H9 (cell line): ENCODE data around the gene RSPH4A. TPM values are rescaled to one million over a fixed set of nuclear protein-coding genes. Genes with fewer than 3 reads are reported as not detected.

ENCODE experiments used
- DNase-seq: peaks from one replicate; pipeline ENCODE4 v3.0.0-alpha.2; 2017
- H2AFZ ChIP-seq: one replicate; pipeline ENCODE4 v1.6.1; 2013; ENCODE audit warnings: mild to moderate bottlenecking, low read length, control low read depth, moderate library complexity
- H2AK5ac ChIP-seq: 2 replicates; pipeline ENCODE4 v1.6.1; 2013; ENCODE audit warnings: low read length, control low read depth, mixed read lengths; ENCODE audit not compliant: insufficient read length
- H2BK120ac ChIP-seq: one replicate; pipeline ENCODE4 v1.6.1; 2013; ENCODE audit warnings: low read depth, mild to moderate bottlenecking, low read length, control low read depth, inconsistent platforms; ENCODE audit not compliant: poor library complexity, severe bottlenecking
- H2BK12ac ChIP-seq: 2 replicates; pipeline ENCODE4 v1.6.1; 2013; ENCODE audit warnings: low read length, control low read depth, mixed read lengths, low read depth; ENCODE audit not compliant: insufficient read length
- H2BK15ac ChIP-seq: 2 replicates; pipeline ENCODE4 v1.6.1; 2013; ENCODE audit warnings: low read depth, low read length, control low read depth
- H2BK20ac ChIP-seq: one replicate; pipeline ENCODE4 v1.6.1; 2013; ENCODE audit warnings: low read depth, mild to moderate bottlenecking, low read length, control low read depth, inconsistent platforms; ENCODE audit not compliant: poor library complexity, severe bottlenecking
- H2BK5ac ChIP-seq: 2 replicates; pipeline ENCODE4 v1.6.1; 2013; ENCODE audit warnings: low read length, control low read depth, mixed read lengths; ENCODE audit not compliant: insufficient read length
- H3K14ac ChIP-seq: 2 replicates; pipeline ENCODE4 v1.6.1; 2013; ENCODE audit warnings: low read length, control low read depth; ENCODE audit not compliant: insufficient read depth
- H3K18ac ChIP-seq: 2 replicates; pipeline ENCODE4 v1.6.1; 2013; ENCODE audit warnings: low read depth, mild to moderate bottlenecking, mixed read lengths, low read length, control low read depth; ENCODE audit not compliant: insufficient read length
- H3K23ac ChIP-seq: 2 replicates; pipeline ENCODE4 v1.6.1; 2013; ENCODE audit warnings: low read length, control low read depth, mixed read lengths, low read depth; ENCODE audit not compliant: insufficient read length
- H3K23me2 ChIP-seq: 2 replicates; pipeline ENCODE4 v1.6.1; 2013; ENCODE audit warnings: low read depth, mild to moderate bottlenecking, mixed read lengths, low read length, control low read depth; ENCODE audit not compliant: insufficient read length, poor library complexity, severe bottlenecking
- H3K27ac ChIP-seq: 2 replicates; pipeline ENCODE4 v1.5.1; 2013; ENCODE audit warnings: low read length, control low read depth, mixed read lengths, low read depth; ENCODE audit not compliant: insufficient read length
- H3K27me3 ChIP-seq: 2 replicates; pipeline ENCODE4 v1.6.1; 2013; ENCODE audit warnings: low read length, control low read depth, inconsistent platforms; ENCODE audit not compliant: insufficient read depth
- H3K4ac ChIP-seq: 2 replicates; pipeline ENCODE4 v1.6.1; 2013; ENCODE audit warnings: low read depth, mild to moderate bottlenecking, control low read depth, inconsistent platforms, low read length, moderate library complexity
- H3K4me1 ChIP-seq: 2 replicates; pipeline ENCODE4 v1.6.1; 2013; ENCODE audit warnings: low read length, control low read depth, inconsistent platforms; ENCODE audit not compliant: insufficient read depth
- H3K4me2 ChIP-seq: 2 replicates; pipeline ENCODE4 v1.6.1; 2013; ENCODE audit warnings: low read length, control low read depth, mixed read lengths; ENCODE audit not compliant: insufficient read length, insufficient read depth
- H3K56ac ChIP-seq: 2 replicates; pipeline ENCODE4 v1.6.1; 2013; ENCODE audit warnings: low read depth, mild to moderate bottlenecking, mixed read lengths, low read length, control low read depth; ENCODE audit not compliant: insufficient read length
- H3K79me1 ChIP-seq: 2 replicates; pipeline ENCODE4 v1.6.1; 2013; ENCODE audit warnings: low read depth, mild to moderate bottlenecking, moderate library complexity, low read length, control low read depth, inconsistent platforms; ENCODE audit not compliant: insufficient read depth, poor library complexity, severe bottlenecking
- H3K79me2 ChIP-seq: 2 replicates; pipeline ENCODE4 v1.6.1; 2013; ENCODE audit warnings: low read length, control low read depth, inconsistent platforms; ENCODE audit not compliant: insufficient read depth
- H3K9ac ChIP-seq: 2 replicates; pipeline ENCODE4 v1.6.1; 2013; ENCODE audit warnings: low read length, control low read depth, mixed read lengths; ENCODE audit not compliant: insufficient read length; ENCODE audit errors: extremely low read depth
- H3K9me3 ChIP-seq: one replicate; pipeline ENCODE4 v1.6.1; 2013; ENCODE audit warnings: low read depth, low read length, inconsistent platforms; ENCODE audit not compliant: control insufficient read depth
- H3T11ph ChIP-seq: one replicate; pipeline ENCODE4 v1.6.1; 2013; ENCODE audit warnings: mild to moderate bottlenecking, low read length, control low read depth, inconsistent platforms
- H4K20me1 ChIP-seq: one replicate; pipeline ENCODE4 v1.6.1; 2013; ENCODE audit not compliant: control insufficient read depth, insufficient read length, insufficient read depth
- H4K5ac ChIP-seq: 2 replicates; pipeline ENCODE4 v1.6.1; 2013; ENCODE audit warnings: low read depth, mild to moderate bottlenecking, mixed read lengths, low read length, control low read depth; ENCODE audit not compliant: insufficient read length
- H4K8ac ChIP-seq: replicated peaks from 2 replicates; pipeline ENCODE4 v1.6.1; 2013; ENCODE audit warnings: low read length, control low read depth, mixed read lengths, low read depth; ENCODE audit not compliant: insufficient read length
- H4K91ac ChIP-seq: 2 replicates; pipeline ENCODE4 v1.6.1; 2013; ENCODE audit warnings: low read depth, mild to moderate bottlenecking, moderate library complexity, mixed read lengths, low read length, control low read depth; ENCODE audit not compliant: insufficient read length
- H3K27ac Mint-ChIP-seq, 3 experiments: 2 replicates in 2 of 3; 3 replicates in 1 of 3; pipeline ENCODE4 v1.8.0; 2020 to 2021; ENCODE audit warnings: mixed read lengths in 3 of 3, mild to moderate bottlenecking in 1 of 3, moderate library complexity in 1 of 3
- H3K27me3 Mint-ChIP-seq: 2 replicates; pipeline ENCODE4 v1.8.0; 2021; ENCODE audit warnings: low read depth, mild to moderate bottlenecking, moderate library complexity, mixed read lengths
- H3K36me3 Mint-ChIP-seq, 3 experiments: 2 replicates in 2 of 3; 3 replicates in 1 of 3; pipeline ENCODE4 v1.8.0; 2020 to 2021; ENCODE audit warnings: low read depth in 3 of 3, mixed read lengths in 3 of 3; ENCODE audit not compliant: insufficient read depth in 1 of 3
- H3K4me1 Mint-ChIP-seq, 2 experiments: 2 replicates each; pipeline ENCODE4 v1.8.0; 2020; ENCODE audit warnings: mixed read lengths in 2 of 2
- H3K4me3 Mint-ChIP-seq, 2 experiments: 2 replicates in 1 of 2; 3 replicates in 1 of 2; pipeline ENCODE4 v1.8.0; 2020 to 2021; ENCODE audit warnings: mild to moderate bottlenecking in 2 of 2, mixed read lengths in 2 of 2, moderate library complexity in 1 of 2
- H3K9me3 Mint-ChIP-seq, 2 experiments: 2 replicates in 1 of 2; 3 replicates in 1 of 2; pipeline ENCODE4 v1.8.0; 2020; ENCODE audit warnings: mild to moderate bottlenecking in 2 of 2, mixed read lengths in 2 of 2, moderate library complexity in 1 of 2
- CTCF ChIP-seq: fragments of 200-600 bp; sonication (generic); conservative IDR thresholded peaks from 3 replicates; pipeline ENCODE4 v1.8.0; 2021; ENCODE audit warnings: antibody characterized with exemption, mild to moderate bottlenecking
- WGBS: extraction: QIAGEN DNeasy Blood & Tissue Kit; methylation state at CpG from one replicate; pipeline ENCODE4 v1.1.7; 2013; ENCODE audit warnings: missing lambda C conversion rate, low lambda C conversion rate, mixed read lengths; ENCODE audit not compliant: insufficient read length; ENCODE audit errors: extremely low coverage; 5-methylcytosine and 5-hydroxymethylcytosine counted together
- total RNA-seq: library from RNA; stranded (reverse); gene quantifications from 2 replicates; pipeline ENCODE4 v1.2.1, GENCODE V29; 2021

Gene RSPH4A
- total RNA-seq, 1 experiment from 2014 or later: 0.31 TPM

DNA sequence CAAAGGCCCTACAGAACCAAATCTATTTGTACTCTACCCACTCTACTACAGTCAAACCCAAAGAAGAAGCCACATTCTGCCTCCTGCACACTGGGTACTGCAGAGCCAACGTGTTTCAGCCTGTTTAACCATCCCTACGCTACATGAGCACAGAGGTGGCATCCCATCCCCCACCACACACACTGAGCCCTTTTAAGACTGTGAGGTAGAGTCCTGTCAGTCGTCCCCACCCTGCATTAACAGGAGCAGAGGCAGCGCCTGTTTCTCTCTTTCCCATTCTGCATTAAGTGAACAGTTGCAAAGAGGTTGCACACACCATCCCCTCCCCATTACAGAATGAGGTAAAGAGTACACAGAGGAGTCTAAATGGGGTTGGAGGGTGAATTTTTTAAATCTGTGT is 5.2 kb upstream of the RSPH4A start:
- H2AK5ac ChIP-seq: no peak overlapping the region
- H4K20me1 ChIP-seq: no peaks in the 10 kb centered on the region
- H3K4me1 ChIP-seq: no peaks in the 10 kb centered on the region
- H3K27me3 ChIP-seq: no peaks in the 10 kb centered on the region
- no peak overlapping the region for H2BK15ac ChIP-seq
- H3K27ac Mint-ChIP-seq: peak overlapping the region in 1 of 3 experiments; percentile 70; a peak in 2 of 7 replicates
- H2BK120ac ChIP-seq: no peak overlapping the region
- DNase-seq: no peak
- no peak overlapping the region for H3K4me3 Mint-ChIP-seq
- H3K23me2 ChIP-seq: no peaks in the 10 kb centered on the region
- no peaks in the 10 kb centered on the region for H3K36me3 Mint-ChIP-seq
- no peak overlapping the region for H2BK20ac ChIP-seq
- H4K5ac ChIP-seq: no peak overlapping the region
- H2BK12ac ChIP-seq: no peak overlapping the region
- no CpG with 5 or more reads among the region's 4 CpGs for WGBS
- H3K4me2 ChIP-seq: no peak overlapping the region
- H3K27me3 Mint-ChIP-seq: no peaks in the 10 kb centered on the region
- no peak overlapping the region for H4K8ac ChIP-seq
- no peak overlapping the region for H3K4ac ChIP-seq
- no peak overlapping the region for H3K9ac ChIP-seq
- no peaks in the 10 kb centered on the region for H3K9me3 Mint-ChIP-seq
- H3K27ac ChIP-seq: no peak overlapping the region
- H3K9me3 ChIP-seq: no peaks in the 10 kb centered on the region
- no peaks in the 10 kb centered on the region for H3K79me2 ChIP-seq
- no peak overlapping the region for H3K56ac ChIP-seq
- H3K18ac ChIP-seq: no peak overlapping the region
- TF ChIP-seq CTCF: no peak
- no peaks in the 10 kb centered on the region for H3K79me1 ChIP-seq
- no peak overlapping the region for H2BK5ac ChIP-seq
- no peak overlapping the region for H3K14ac ChIP-seq
- H4K91ac ChIP-seq: no peak overlapping the region
- H2AFZ ChIP-seq: no peak overlapping the region
- no peak overlapping the region for H3T11ph ChIP-seq
- no peak overlapping the region for H3K23ac ChIP-seq
- H3K4me1 Mint-ChIP-seq: peaks cover 9 to 16% of the 10 kb centered on the region in 2 experiments
